ENCODE measurements around the gene PLCB1.

GRCh38 chr20:8126181-8126580, 5.9 kb upstream of the PLCB1 start:
- TF ChIP-seq EZH2 (IDR thresholded peaks at IDR 0.05) (no peak), POLR2AphosphoS5 (IDR thresholded peaks at IDR 0.05; ENCODE audit: borderline replicate concordance, low read depth, low read length) (no peak)

Data from SK-N-MC (cell line).